ENCODE data around the gene CTNNA2.

CTNNA2 gene

DNA sequence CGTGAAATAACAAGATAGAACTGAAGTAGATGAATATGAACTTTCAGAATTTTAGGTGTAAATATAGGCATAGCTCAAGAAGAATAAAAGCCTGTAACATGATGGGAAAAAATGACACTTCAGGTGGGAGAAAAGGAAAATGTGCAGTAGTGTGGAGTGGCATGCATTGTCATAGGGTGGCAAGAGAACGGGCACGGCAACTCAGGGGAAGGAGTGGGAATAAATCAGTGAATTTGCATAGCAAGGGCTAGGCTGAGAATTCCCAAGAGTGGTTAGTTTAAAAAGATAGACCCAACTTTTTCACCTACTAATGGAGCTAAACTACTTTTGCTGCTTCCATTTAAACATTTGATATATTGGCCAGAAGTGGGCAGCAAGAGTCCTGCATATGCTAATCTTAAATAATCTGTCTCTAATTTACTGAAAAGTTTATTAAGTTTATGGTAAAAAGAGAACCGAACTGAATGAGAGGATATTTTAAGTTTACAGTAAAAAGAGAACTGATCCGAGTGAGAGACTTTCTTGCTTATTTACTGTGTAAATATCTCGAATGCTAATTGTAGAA is 228.1 kb downstream of the CTNNA2 start:
- H3K18ac ChIP-seq (ENCODE audit: low read length): no peak overlapping the region
- no peaks in the 10 kb centered on the region for H3K27me3 ChIP-seq (ENCODE audit: control insufficient read depth in 3 of 3, insufficient read depth in 3 of 3, low read depth in 1 of 3, low read length in 3 of 3)
- H3K4me2 ChIP-seq (ENCODE audit: insufficient read depth, low read length, poor library complexity, severe bottlenecking): no peak overlapping the region
- H2BK15ac ChIP-seq (ENCODE audit: low read length): no peak overlapping the region
- H3K9me3 ChIP-seq (replicated peaks in 1 of 2; ENCODE audit: control insufficient read depth in 2 of 2, insufficient read depth in 1 of 2, low read depth in 1 of 2, low read length in 2 of 2): no peaks in the 10 kb centered on the region
- H2BK5ac ChIP-seq (ENCODE audit: low read length): no peak overlapping the region
- H3K23ac ChIP-seq (ENCODE audit: low read depth, low read length, poor library complexity): no peak overlapping the region
- no peak overlapping the region for H2BK12ac ChIP-seq (ENCODE audit: low read length)
- DNase-seq (ENCODE audit: low spot score): no peak
- H4K8ac ChIP-seq (ENCODE audit: low read depth, low read length): no peak overlapping the region
- H3K14ac ChIP-seq (ENCODE audit: low read length): no peak overlapping the region
- no peak overlapping the region for H2AK5ac ChIP-seq (ENCODE audit: low read depth, low read length)
- no peak overlapping the region for H4K91ac ChIP-seq (ENCODE audit: low read depth, low read length, poor library complexity)
- no peak overlapping the region for H3K4ac ChIP-seq (ENCODE audit: low read length)
- H3K9ac ChIP-seq (ENCODE audit: low read depth, low read length, poor library complexity): no peak overlapping the region
- no peaks in the 10 kb centered on the region for H3K79me1 ChIP-seq (ENCODE audit: low read depth, low read length)
- H3K27ac ChIP-seq (replicated peaks; ENCODE audit: low read length): no peak overlapping the region
- H3K36me3 ChIP-seq (replicated peaks in 1 of 2; ENCODE audit: control insufficient read depth in 2 of 2, insufficient read depth in 2 of 2, low read length in 2 of 2): no peaks in the 10 kb centered on the region
- no peak overlapping the region for H2BK120ac ChIP-seq (ENCODE audit: low read depth, low read length)
- peaks cover 0 to 2% of the 10 kb centered on the region in 2 donors for H3K4me1 ChIP-seq (ENCODE audit: control insufficient read depth in 2 of 2, insufficient read depth in 1 of 2, low read depth in 1 of 2, low read length in 2 of 2)
- no peak overlapping the region for H3K4me3 ChIP-seq (ENCODE audit: low read length in 2 of 2)
- H2AFZ ChIP-seq (ENCODE audit: low read length): no peak overlapping the region
- WGBS, 2 donors (ENCODE audit: extremely low coverage in 2 of 2, insufficient read length in 2 of 2, insufficient replicate concordance in 1 of 2): no CpG with 5 or more reads among the region's 6 CpGs

DNA sequence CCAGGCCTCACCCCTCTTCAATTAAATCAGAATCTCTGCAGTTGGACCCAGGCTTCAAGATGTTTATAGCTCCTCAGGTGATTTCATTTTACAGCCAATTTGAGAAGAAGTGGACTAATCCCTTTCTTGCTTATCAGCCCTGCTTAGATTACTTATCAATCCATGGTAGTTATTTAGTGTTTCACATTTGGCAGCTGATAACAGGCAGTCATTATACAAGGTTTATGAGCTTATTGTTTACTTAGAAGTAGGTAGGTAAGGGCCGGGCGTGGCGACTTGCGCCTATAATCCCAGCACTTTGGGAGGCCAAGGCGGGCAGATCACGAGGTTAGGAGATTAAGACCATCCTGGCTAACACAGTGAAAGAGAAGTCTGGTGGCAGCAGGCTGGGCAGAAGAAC is 237.5 kb downstream of the CTNNA2 start:
- Histone ChIP-seq H3K4me3 (ENCODE audit: low read length in 2 of 2) (no peak overlapping the region), H4K91ac (ENCODE audit: low read depth, low read length, poor library complexity) (no peak overlapping the region), H3K9me3 (replicated peaks in 1 of 2; ENCODE audit: control insufficient read depth in 2 of 2, insufficient read depth in 1 of 2, low read depth in 1 of 2, low read length in 2 of 2) (no peaks in the 10 kb centered on the region), H3K27ac (replicated peaks; ENCODE audit: low read length) (no peak overlapping the region), H3K14ac (ENCODE audit: low read length) (no peak overlapping the region), H3K18ac (ENCODE audit: low read length) (no peak overlapping the region), H3K9ac (ENCODE audit: low read depth, low read length, poor library complexity) (no peak overlapping the region), H3K4me1 (ENCODE audit: control insufficient read depth in 2 of 2, insufficient read depth in 1 of 2, low read depth in 1 of 2, low read length in 2 of 2) (no peaks in the 10 kb centered on the region), H3K4me2 (ENCODE audit: insufficient read depth, low read length, poor library complexity, severe bottlenecking) (no peak overlapping the region), H3K23ac (ENCODE audit: low read depth, low read length, poor library complexity) (no peak overlapping the region), H2BK15ac (ENCODE audit: low read length) (no peak overlapping the region), H3K27me3 (ENCODE audit: control insufficient read depth in 3 of 3, insufficient read depth in 3 of 3, low read depth in 1 of 3, low read length in 3 of 3) (no peaks in the 10 kb centered on the region), H3K4ac (ENCODE audit: low read length) (no peak overlapping the region), H2BK12ac (ENCODE audit: low read length) (no peak overlapping the region), H2BK120ac (ENCODE audit: low read depth, low read length) (no peak overlapping the region), H2AFZ (ENCODE audit: low read length) (no peak overlapping the region), H2BK5ac (ENCODE audit: low read length) (no peak overlapping the region), H2AK5ac (ENCODE audit: low read depth, low read length) (no peak overlapping the region), H3K36me3 (replicated peaks in 1 of 2; ENCODE audit: control insufficient read depth in 2 of 2, insufficient read depth in 2 of 2, low read length in 2 of 2) (no peaks in the 10 kb centered on the region), H4K8ac (ENCODE audit: low read depth, low read length) (no peak overlapping the region), H3K79me1 (ENCODE audit: low read depth, low read length) (no peaks in the 10 kb centered on the region)
- DNase-seq (ENCODE audit: low spot score): no peak
- no CpG with 5 or more reads among the region's 6 CpGs for WGBS, 2 donors (ENCODE audit: extremely low coverage in 2 of 2, insufficient read length in 2 of 2, insufficient replicate concordance in 1 of 2)

DNA sequence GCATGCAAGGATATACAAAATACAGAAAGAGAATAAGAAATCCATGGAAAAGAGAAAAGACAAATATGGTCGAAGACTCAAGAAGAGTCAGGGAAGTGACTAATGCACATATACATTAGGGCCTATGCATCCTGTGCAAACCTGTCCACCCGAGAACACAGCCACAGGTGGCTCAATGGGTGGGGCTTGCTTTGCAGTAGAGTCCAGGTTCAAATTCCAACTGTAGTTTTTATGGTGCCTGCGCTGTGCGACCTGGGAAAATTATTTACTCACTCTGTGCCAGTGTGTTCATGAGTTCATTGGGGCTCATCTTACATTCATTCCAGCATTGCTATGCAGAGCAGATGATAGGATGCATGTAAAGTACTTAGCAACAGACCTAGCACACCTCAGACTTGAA is 244.7 kb downstream of the CTNNA2 start:
- Histone ChIP-seq H3K79me1 (ENCODE audit: low read depth, low read length) (no peaks in the 10 kb centered on the region), H2AFZ (ENCODE audit: low read length) (no peak overlapping the region), H4K8ac (ENCODE audit: low read depth, low read length) (no peak overlapping the region), H3K14ac (ENCODE audit: low read length) (no peak overlapping the region), H2AK5ac (ENCODE audit: low read depth, low read length) (no peak overlapping the region), H3K23ac (ENCODE audit: low read depth, low read length, poor library complexity) (no peak overlapping the region), H3K4ac (ENCODE audit: low read length) (no peak overlapping the region), H3K18ac (ENCODE audit: low read length) (no peak overlapping the region), H3K36me3 (replicated peaks in 1 of 2; ENCODE audit: control insufficient read depth in 2 of 2, insufficient read depth in 2 of 2, low read length in 2 of 2) (no peaks in the 10 kb centered on the region), H2BK15ac (ENCODE audit: low read length) (no peak overlapping the region), H3K4me2 (ENCODE audit: insufficient read depth, low read length, poor library complexity, severe bottlenecking) (no peak overlapping the region), H3K9me3 (replicated peaks in 1 of 2; ENCODE audit: control insufficient read depth in 2 of 2, insufficient read depth in 1 of 2, low read depth in 1 of 2, low read length in 2 of 2) (no peaks in the 10 kb centered on the region), H3K4me3 (ENCODE audit: low read length in 2 of 2) (no peak overlapping the region), H2BK120ac (ENCODE audit: low read depth, low read length) (no peak overlapping the region), H3K27ac (replicated peaks; ENCODE audit: low read length) (no peak overlapping the region), H3K9ac (ENCODE audit: low read depth, low read length, poor library complexity) (no peak overlapping the region), H3K27me3 (ENCODE audit: control insufficient read depth in 3 of 3, insufficient read depth in 3 of 3, low read depth in 1 of 3, low read length in 3 of 3) (no peaks in the 10 kb centered on the region), H2BK5ac (ENCODE audit: low read length) (no peak overlapping the region), H2BK12ac (ENCODE audit: low read length) (no peak overlapping the region), H3K4me1 (ENCODE audit: control insufficient read depth in 2 of 2, insufficient read depth in 1 of 2, low read depth in 1 of 2, low read length in 2 of 2) (no peaks in the 10 kb centered on the region), H4K91ac (ENCODE audit: low read depth, low read length, poor library complexity) (no peak overlapping the region)
- no peak for DNase-seq (ENCODE audit: low spot score)
- no CpG with 5 or more reads among the region's 4 CpGs for WGBS, 2 donors (ENCODE audit: extremely low coverage in 2 of 2, insufficient read length in 2 of 2, insufficient replicate concordance in 1 of 2)

DNA sequence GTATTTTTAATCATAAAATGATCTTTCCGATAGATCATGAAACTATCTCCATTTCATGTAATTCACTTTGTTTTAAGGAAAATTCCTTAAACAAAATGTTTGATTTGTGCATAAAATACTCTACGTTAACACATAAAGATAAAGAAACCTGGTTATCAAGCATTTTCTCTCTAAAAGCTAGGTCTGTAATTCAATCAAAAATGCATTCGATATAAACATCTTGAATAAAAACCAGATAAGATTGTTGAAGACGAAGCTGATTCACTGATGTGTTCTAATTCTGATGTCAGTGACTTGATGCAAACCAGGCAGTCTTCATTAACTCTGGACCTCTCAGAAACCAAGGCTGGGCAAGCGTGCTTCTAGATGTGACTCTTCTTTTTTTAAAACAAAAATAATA is 245.2 kb downstream of the CTNNA2 start:
- H3K27me3 ChIP-seq (ENCODE audit: control insufficient read depth in 3 of 3, insufficient read depth in 3 of 3, low read depth in 1 of 3, low read length in 3 of 3): no peaks in the 10 kb centered on the region
- no peak overlapping the region for H2AK5ac ChIP-seq (ENCODE audit: low read depth, low read length)
- no peaks in the 10 kb centered on the region for H3K79me1 ChIP-seq (ENCODE audit: low read depth, low read length)
- H3K18ac ChIP-seq (ENCODE audit: low read length): no peak overlapping the region
- H3K27ac ChIP-seq (replicated peaks; ENCODE audit: low read length): no peak overlapping the region
- H3K23ac ChIP-seq (ENCODE audit: low read depth, low read length, poor library complexity): no peak overlapping the region
- no peak overlapping the region for H2BK15ac ChIP-seq (ENCODE audit: low read length)
- H2BK5ac ChIP-seq (ENCODE audit: low read length): no peak overlapping the region
- H4K8ac ChIP-seq (ENCODE audit: low read depth, low read length): no peak overlapping the region
- no peak overlapping the region for H3K4me3 ChIP-seq (ENCODE audit: low read length in 2 of 2)
- no peaks in the 10 kb centered on the region for H3K36me3 ChIP-seq (replicated peaks in 1 of 2; ENCODE audit: control insufficient read depth in 2 of 2, insufficient read depth in 2 of 2, low read length in 2 of 2)
- no peak overlapping the region for H3K4me2 ChIP-seq (ENCODE audit: insufficient read depth, low read length, poor library complexity, severe bottlenecking)
- H3K14ac ChIP-seq (ENCODE audit: low read length): no peak overlapping the region
- no peak overlapping the region for H2BK12ac ChIP-seq (ENCODE audit: low read length)
- WGBS, 2 donors (ENCODE audit: extremely low coverage in 2 of 2, insufficient read length in 2 of 2, insufficient replicate concordance in 1 of 2): no CpG with 5 or more reads among the region's 5 CpGs
- no peak overlapping the region for H2BK120ac ChIP-seq (ENCODE audit: low read depth, low read length)
- no peak overlapping the region for H4K91ac ChIP-seq (ENCODE audit: low read depth, low read length, poor library complexity)
- H3K4ac ChIP-seq (ENCODE audit: low read length): no peak overlapping the region
- H3K4me1 ChIP-seq (ENCODE audit: control insufficient read depth in 2 of 2, insufficient read depth in 1 of 2, low read depth in 1 of 2, low read length in 2 of 2): no peaks in the 10 kb centered on the region
- no peak overlapping the region for H2AFZ ChIP-seq (ENCODE audit: low read length)
- no peak overlapping the region for H3K9ac ChIP-seq (ENCODE audit: low read depth, low read length, poor library complexity)
- no peak for DNase-seq (ENCODE audit: low spot score)
- H3K9me3 ChIP-seq (replicated peaks in 1 of 2; ENCODE audit: control insufficient read depth in 2 of 2, insufficient read depth in 1 of 2, low read depth in 1 of 2, low read length in 2 of 2): no peaks in the 10 kb centered on the region
